Dedifferentiated amniotic fluid mesenchymal stem cell (primary cell): Measurements from ENCODE around the gene DIP2C.
"Not testable (repeated sequence)": the region's sequence is repeated elsewhere in the genome, so short reads cannot be mapped to it uniquely, and the experiment has no call there.

Source experiments
- DNase-seq: peaks from one replicate; pipeline ENCODE4 v3.0.0-alpha.2; 2016; ENCODE audit errors: extremely low spot score

The DIP2C gene

GRCh38 chr10:517872-518475, 171.5 kb downstream of the DIP2C start:
- no peak for DNase-seq

- no peak for DNase-seq
Observed at GRCh38 chr10:517241-517830, 172.1 kb downstream of the DIP2C start.

GRCh38 chr10:516764-517163, 172.7 kb downstream of the DIP2C start:
- no peak for DNase-seq

- no peak for DNase-seq
Observed at GRCh38 chr10:515674-516073, 173.8 kb downstream of the DIP2C start.

GRCh38 chr10:514137-514671, 175.3 kb downstream of the DIP2C start:
- DNase-seq: no peak

GRCh38 chr10:513393-513792, 176.1 kb downstream of the DIP2C start:
- DNase-seq: no peak

- not testable (repeated sequence) for DNase-seq
Observed at GRCh38 chr10:512661-513060, 176.8 kb downstream of the DIP2C start.

GRCh38 chr10:511849-512191, 177.6 kb downstream of the DIP2C start:
- no peak for DNase-seq

- peak; percentile 90 for DNase-seq
Observed at GRCh38 chr10:511101-511848, 178.2 kb downstream of the DIP2C start.

GRCh38 chr10:510415-510881, 179.0 kb downstream of the DIP2C start:
- no peak for DNase-seq

GRCh38 chr10:509361-510102, 179.9 kb downstream of the DIP2C start:
- no peak for DNase-seq

- DNase-seq: no peak
Observed at GRCh38 chr10:508726-509125, 180.7 kb downstream of the DIP2C start.

- DNase-seq: no peak
Observed at GRCh38 chr10:507908-508444, 181.5 kb downstream of the DIP2C start.

- no peak for DNase-seq
Observed at GRCh38 chr10:507355-507699, 182.1 kb downstream of the DIP2C start.

- no peak for DNase-seq
Observed at GRCh38 chr10:506451-507354, 182.8 kb downstream of the DIP2C start.

- no peak for DNase-seq
Observed at GRCh38 chr10:505419-505818, 184.0 kb downstream of the DIP2C start.

- DNase-seq: no peak
Observed at GRCh38 chr10:504806-505205, 184.7 kb downstream of the DIP2C start.

GRCh38 chr10:504121-504611, 185.3 kb downstream of the DIP2C start:
- no peak for DNase-seq

GRCh38 chr10:501596-501995, 187.9 kb downstream of the DIP2C start:
- no peak for DNase-seq

- DNase-seq: no peak
Observed at GRCh38 chr10:500876-501275, 188.6 kb downstream of the DIP2C start.

- DNase-seq: no peak
Observed at GRCh38 chr10:499991-500390, 189.5 kb downstream of the DIP2C start.
